GM13976 (cell line): Measurements from ENCODE around the gene WDR45B.

Experiments used
- DNase-seq: peaks from one replicate; pipeline ENCODE4 v3.0.0; 2012; ENCODE audit warnings: low spot score
- in situ Hi-C: fragments of 300-500 bp; cut with MboI; formaldehyde crosslinking; loops from one replicate; pipeline ENCODE4 v1.12.0; 2022; ENCODE audit warnings: low sequenced_read_pairs, mixed read lengths, inconsistent platforms; ENCODE audit not compliant: unreplicated experiment
- TF ChIP-seq, protein P1 (sequence below): IDR thresholded peaks from 2 replicates; pipeline ENCODE4 v1.5.1; 2012; ENCODE audit warnings: borderline replicate concordance, mild to moderate bottlenecking; ENCODE audit not compliant: insufficient read depth; ENCODE audit errors: extremely low read depth, missing control alignments, control extremely low read depth

WDR45B gene

GRCh38 chr17:82633343-82633742 lies 14.9 kb downstream of the WDR45B start:
- in situ Hi-C loops, result no loop called here
- no peak for DNase-seq
- TF ChIP-seq, protein P1, sequence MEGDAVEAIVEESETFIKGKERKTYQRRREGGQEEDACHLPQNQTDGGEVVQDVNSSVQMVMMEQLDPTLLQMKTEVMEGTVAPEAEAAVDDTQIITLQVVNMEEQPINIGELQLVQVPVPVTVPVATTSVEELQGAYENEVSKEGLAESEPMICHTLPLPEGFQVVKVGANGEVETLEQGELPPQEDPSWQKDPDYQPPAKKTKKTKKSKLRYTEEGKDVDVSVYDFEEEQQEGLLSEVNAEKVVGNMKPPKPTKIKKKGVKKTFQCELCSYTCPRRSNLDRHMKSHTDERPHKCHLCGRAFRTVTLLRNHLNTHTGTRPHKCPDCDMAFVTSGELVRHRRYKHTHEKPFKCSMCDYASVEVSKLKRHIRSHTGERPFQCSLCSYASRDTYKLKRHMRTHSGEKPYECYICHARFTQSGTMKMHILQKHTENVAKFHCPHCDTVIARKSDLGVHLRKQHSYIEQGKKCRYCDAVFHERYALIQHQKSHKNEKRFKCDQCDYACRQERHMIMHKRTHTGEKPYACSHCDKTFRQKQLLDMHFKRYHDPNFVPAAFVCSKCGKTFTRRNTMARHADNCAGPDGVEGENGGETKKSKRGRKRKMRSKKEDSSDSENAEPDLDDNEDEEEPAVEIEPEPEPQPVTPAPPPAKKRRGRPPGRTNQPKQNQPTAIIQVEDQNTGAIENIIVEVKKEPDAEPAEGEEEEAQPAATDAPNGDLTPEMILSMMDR, result no peak

- in situ Hi-C loops, result no loop called here
Measured at GRCh38 chr17:82632451-82632850, 15.8 kb downstream of the WDR45B start.

DNA sequence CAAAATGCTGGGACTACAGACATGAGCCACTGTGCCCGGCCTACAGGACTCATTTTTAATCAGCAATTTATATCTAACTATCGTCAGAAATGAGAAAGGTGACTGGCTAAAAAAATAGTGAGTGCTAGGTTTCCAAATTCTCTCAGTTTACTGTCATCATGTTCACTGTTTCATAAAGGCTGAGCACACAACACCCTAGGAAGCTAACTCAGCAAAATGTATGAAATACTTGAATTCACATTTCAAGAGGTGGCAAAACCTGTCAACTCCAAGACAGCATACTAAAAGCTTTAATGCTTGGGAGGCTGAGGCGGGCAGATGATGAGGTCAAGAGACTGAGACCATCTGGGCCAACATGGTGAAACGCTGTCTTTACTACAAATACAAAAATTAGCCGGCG lies 16.7 kb downstream of the WDR45B start:
- in situ Hi-C loops, result no loop called here

More at GRCh38 chr17:82632451-82632850, 15.8 kb downstream of the WDR45B start:
- TF ChIP-seq, protein P1, result no peak
- peak; percentile 64 for DNase-seq

DNA sequence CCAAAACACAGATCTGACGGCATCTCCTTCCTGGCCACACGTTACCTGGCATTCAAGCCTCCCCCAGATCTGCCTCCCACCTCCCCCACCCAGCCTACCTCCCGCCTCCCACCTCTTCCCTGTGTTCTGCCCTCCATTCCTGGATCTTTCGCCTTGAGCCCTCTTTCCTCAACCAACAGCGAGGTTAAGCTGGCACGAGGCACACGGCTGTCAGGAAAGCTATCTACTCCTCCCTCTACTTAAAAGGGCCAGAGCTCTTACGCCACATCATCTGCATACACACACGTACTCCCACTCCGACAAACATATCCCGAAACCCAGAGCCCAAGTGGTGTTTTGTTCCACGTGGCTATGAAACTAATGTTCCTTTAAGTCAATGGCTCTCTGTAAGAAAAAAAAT lies 18.0 kb downstream of the WDR45B start:
- DNase-seq, result no peak
- in situ Hi-C loops, result no loop called here
- TF ChIP-seq, protein P1, result no peak

More for the DNA sequence above, 16.7 kb downstream of the WDR45B start:
- no peak for DNase-seq
- TF ChIP-seq, protein P1, result no peak

DNA sequence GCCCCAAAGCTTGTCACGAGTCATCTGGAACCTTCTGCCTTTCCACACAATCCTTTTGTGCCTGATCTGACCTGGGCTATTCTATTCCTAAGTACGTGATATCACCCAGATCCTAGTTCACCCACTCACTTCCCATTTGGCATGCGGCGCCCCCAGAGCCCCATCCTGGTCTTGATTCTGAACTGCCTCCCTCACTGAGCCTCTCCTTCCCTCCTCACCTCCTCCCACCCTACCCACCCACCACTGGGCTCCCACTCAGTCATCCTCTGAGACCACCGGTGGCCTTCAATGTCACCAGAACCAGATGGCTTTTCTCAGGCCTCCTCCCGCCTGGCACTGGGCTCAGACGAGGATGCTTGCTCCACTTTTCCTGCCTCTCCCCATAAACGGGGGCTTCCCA lies 18.5 kb downstream of the WDR45B start:
- in situ Hi-C loops, result no loop called here
- DNase-seq, result no peak
- TF ChIP-seq, protein P1, result no peak

DNA sequence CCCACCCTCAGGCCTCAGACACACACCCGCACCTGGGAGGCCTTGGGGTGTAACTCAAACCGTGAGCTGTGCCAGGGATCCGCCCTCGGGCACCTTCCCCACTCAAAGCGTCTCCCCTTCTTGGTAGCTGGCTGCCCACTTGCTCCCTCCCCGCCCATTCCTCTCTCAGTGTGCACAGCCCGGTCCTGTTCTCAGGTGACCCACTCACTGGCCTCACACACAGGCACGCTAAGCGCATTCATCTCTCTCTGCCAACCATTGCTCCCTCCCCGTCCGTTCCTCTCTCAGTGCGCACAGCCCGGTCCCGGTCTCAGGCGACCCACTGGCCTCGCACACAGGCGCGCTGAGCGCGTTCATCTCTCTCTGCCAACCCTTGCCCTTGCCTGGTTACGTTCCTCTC lies 20.8 kb downstream of the WDR45B start:
- TF ChIP-seq, protein P1, result no peak
- in situ Hi-C loops, result no loop called here
- no peak for DNase-seq

GRCh38 chr17:82623707-82624106 lies 24.5 kb downstream of the WDR45B start:
- TF ChIP-seq, protein P1, result no peak
- in situ Hi-C loops, result no loop called here
- no peak for DNase-seq
